Stimulated activated CD4-positive, alpha-beta T cell treated with anti-CD3 and anti-CD28 coated beads, Interleukin-2, amount 100 ng/mL, for 24 hours (primary cell): ENCODE measurements around the gene TMPRSS3.

Experiments
- DNase-seq, 2 donors: peaks; one replicate each; pipeline ENCODE4 v3.0.0-alpha.2; 2020

TMPRSS3 gene

DNA sequence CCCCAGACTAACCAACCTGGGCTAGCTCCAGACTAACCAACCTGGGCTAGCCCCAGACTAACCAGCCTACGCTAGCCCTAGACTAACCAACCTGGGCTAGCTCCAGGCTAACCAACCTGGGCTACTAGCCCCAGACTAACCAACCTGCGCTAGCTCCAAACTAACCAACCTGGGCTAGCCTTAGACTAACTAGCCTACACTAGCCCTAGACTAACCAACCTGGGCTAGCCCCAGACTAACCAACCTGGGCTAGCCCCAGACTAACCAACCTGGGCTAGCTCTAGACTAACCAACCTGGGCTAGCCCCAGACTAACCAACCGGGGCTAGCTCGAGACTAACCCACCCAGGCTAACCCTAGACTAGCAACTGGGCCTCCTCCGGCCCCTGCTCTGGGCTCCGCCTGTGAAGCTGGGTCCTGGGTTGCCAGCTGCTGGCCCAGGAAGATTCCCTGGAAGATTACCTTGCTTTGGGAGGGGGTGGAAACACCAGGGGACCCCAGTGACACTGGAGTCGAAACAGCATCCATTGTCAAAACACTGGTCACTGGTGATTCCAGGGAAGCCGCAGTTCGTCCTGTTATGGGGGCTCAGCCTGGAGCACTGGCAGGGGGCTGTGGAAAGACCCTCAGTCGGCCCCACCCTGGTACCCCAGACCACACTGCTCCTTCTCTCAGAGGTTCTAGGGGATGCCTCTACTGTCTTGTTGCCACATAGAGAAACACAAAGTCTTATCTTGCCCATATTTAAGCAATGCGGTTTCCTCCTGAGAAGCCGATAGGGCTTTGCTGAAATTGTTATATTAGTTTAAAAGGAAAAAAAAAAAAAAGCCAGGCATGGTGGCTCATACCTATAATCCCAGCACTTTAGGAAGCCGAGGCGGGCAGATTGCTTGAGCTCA lies 46.2 kb downstream of the TMPRSS3 start:
- DNase-seq: no peak

DNA sequence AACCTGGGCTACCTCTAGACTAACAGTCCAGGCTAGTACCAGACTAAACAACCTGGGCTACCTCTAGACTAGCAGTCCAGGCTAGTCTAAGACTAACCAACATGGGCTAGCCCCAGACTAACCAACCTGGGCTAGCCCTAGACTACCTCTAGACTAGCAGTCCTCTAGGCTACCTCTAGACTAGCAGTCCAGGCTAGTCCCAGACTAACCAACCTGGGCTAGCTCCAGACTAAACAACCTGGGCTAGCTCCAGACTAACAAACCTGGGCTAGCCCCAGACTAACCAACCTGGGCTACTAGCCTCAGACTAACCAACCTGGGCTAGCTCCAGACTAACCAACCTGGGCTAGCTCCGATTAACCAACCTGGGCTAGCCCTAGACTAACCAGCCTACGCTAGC lies 47.1 kb downstream of the TMPRSS3 start:
- DNase-seq: no peak

DNA sequence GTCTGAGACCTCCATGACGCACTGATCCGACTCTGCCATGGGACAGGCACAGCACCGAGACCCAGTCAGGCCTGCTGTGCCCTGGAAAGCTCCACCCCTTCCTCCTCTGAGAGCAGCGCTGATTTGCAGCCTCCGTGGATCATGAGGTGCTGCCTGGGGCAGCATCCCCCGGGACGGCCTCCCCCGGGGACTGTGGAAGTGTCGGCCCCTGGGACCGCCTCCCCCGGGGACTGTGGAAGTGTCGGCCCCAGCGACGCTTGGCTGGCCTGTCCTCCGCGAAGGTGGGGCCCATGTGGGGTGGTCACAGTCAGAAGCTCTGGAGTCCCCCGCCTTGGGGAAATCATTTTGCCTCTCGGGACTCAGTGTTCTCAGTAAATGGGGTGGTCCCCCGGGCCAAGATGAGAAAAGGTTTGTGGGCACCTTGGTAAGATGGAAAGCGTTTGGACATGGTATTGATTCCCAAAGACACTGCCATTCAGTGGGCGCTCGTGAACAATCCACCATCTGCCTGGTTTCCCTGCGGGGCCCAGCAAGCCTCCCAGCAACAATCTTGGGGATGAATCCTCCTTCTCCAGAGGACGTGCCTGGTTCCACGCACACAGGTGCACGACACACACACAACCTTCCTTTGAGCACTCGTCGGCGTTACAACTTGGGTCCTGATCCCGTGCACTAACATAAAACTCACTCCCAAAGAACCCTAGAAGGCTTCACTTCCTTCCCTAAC lies 48.1 kb downstream of the TMPRSS3 start:
- DNase-seq: no peak

DNA sequence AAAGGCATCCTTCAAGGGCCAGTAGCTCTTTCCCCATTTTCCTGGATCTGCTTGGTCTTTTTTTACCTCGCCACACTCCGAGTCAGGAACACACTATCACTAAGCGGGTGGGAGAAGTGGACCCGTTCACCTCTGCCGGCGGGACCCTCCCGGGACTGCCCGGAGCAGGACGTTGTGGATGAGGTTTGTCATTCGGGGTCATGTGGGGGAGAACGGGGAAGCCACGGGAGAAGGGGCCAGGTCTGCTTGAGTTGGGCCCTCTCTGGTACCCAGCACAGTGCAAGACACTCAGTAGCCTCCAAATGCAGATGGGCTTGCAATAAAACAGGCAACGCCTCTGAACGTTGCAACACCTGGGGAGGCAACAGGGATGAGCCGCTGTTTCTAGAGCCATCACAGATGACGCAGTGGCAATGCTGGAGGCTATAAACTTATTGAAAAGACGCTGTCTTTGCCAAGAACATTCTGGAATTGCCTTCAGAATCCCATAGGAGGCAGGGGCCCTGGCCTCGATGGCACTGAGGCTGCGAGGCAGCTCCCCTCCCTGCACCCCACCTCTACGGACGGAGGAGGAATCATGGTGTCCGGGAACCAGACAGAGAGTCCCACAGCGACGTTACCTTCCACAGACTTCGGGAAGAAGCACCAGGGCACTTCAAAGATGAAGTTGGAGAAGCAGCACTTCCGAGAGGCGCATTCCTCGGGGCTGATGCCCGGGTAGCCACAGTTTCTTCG lies 48.8 kb downstream of the TMPRSS3 start:
- no peak for DNase-seq

DNA sequence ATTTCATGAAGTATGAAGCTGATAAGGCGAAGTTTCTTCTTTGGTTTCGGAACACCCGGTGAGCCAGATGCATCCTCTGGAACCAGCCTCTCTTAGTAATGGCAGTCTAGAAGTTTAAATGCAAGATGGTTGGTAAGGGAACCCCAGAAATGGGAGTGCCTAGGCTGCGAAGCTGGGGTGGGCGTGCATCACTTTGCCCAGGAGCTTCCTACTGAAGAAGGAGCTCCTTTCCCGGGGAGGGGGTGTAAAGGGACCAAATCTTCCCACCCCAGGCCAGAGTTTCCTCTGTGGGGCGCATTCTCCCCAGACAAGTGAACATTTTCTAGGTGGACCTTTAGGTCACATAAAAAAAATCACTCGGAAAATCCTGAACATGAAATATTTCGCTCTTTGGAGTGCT lies 49.4 kb downstream of the TMPRSS3 start:
- no peak for DNase-seq

DNA sequence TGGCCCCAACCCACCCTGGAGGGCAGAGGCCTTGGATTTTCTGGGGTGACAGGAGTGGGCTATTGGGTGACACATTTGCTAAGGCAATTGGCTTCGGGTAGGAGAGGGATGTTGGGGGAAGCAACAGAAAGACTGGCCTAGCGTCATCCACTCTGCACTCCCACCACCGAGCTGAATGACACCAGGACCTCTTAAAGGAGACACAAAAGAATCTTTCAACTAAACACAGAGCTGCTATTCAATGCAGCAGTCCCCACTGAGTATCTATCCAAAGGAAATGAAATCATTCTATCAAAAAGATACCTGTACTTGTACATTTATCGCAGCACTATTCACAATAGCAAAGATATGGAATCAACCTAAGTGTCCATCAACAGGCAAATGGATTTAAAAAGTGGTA lies 51.2 kb downstream of the TMPRSS3 start:
- DNase-seq: no peak

DNA sequence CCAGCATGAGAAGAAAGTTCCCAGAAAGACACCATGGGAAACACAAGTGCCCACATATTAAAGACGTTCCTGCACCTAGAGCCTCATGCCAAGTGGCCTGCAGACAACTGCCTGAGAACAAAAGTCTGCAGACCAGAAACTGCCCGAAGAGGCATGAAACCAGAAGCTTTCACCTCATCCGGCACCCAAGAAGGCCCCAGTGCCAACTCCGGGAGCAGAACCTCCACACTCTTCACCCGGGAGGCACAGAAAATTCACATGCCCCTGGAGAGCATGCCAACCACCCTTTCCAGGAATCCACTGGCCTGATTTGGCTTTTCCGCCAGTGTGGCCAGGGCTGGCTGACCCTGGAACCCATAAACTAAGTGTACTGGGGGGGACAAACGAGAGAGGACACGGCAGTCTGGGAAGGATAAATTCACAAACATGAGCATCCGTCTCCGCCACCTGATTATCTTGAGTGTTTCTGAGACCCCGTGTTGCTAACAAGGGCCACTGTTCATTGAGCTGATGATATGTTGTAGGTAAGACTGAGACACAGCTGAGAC lies 51.8 kb downstream of the TMPRSS3 start:
- no peak for DNase-seq

DNA sequence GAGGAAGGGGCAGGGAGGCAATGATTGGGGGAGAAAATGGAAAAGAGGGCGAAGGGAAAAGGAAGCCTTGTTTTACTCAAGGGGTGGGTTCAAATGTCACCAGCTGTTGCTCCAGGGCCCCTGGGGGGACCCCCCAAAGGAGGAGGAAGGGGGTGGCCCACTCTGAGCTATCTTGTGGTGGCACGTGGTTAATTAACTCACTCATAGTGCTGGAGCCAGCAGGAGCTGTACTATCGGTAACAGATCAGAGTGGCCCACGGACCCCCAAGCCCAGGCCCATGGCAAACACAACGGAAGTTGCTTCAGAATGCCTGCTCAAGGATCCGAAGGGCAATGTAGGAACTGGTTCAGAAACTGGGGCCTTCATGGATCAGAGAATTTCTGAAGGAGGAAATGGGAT lies 52.3 kb downstream of the TMPRSS3 start:
- no peak for DNase-seq

DNA sequence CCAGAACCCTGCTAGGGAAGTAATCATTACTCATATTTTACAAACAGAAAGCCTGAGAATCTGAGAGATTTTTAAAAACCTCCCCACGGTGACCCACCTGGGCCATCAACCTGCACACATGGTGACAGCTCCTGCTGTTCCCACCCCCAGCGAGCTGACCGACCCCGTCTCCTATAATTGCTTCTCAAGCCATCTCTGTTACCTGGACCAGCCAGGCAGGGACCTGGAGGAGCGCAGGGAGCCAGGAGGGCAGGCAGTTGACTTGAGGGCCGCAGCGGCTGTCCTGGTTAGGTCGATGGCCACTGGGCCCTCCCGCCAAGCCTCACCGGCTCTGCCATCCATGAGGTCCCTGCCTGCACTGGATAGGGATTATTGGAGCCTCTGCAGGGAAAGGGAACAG lies 52.8 kb downstream of the TMPRSS3 start:
- DNase-seq: no peak

DNA sequence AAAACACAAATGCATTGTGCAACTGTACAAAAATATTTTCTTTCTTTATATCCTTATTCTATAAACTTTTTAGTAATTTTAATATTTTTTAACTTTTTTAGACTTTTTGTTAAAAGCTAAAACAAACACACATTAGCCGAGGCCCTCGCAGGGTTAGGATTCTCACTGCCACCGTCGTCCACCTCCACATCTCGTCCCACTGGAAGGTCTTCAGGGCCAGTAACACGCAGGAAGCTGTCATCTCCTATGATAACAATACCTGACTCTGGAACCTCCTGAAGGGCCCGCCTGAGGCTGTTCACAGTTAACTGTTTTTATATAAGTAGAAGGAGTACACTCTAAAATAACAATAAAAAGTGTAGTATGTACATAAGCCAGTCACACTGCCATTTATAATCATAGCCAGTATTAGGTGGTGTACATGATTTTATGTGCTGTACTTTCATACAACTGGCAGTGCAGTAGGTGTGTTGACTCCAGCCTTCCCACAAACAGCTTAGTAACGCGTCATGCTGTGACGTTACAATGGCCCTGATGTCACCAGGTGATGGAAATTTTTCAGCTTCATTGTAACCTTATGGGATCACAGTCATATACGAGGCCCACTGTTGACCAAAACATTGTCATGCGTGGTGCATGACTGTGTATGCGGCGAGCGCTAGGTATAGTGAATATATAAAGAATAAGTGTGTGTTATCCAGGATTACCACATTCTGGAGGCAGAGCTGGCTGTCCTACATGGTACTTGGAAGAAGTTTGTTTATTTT lies 53.9 kb downstream of the TMPRSS3 start:
- no peak for DNase-seq

DNA sequence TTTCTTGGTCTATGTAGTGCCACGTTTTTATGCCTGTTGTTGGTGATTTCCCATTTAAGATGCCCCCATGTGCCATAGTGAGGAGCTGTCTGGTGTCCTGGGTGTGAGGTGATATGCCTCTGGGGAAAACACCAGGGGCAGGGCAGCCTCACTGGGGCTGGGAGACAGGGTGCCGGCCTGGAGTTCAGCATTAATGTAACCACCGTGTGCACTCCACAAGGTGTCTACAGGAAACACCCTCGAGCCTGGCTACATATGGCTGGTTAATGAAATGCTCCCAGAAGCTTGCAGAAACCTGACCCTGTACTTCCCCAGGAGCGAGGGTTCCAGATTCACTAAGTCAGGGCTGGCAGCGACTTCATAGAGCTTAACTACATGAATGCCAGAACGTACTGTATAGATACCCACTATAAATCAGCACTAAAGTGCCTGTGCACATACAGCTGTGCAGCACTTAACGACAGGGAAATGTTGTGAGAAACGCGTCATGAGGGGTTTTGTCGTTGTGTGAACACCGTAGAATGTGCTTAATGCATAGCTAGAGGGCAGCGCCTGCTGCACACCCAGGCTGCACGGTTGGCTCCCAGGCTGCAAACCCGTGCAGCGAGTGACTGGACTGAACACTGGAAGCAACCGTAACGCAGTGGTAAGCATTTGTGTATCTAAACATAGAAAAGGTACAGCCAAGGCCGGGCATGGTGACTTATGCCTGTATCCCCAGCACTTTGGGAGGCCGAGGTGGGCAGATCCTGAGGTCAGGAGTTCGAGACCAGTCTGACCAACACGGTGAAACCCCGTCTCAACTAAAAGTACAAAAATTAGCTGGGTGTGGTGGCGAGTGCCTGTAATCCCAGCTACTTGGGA lies 55.4 kb downstream of the TMPRSS3 start:
- DNase-seq: no peak

DNA sequence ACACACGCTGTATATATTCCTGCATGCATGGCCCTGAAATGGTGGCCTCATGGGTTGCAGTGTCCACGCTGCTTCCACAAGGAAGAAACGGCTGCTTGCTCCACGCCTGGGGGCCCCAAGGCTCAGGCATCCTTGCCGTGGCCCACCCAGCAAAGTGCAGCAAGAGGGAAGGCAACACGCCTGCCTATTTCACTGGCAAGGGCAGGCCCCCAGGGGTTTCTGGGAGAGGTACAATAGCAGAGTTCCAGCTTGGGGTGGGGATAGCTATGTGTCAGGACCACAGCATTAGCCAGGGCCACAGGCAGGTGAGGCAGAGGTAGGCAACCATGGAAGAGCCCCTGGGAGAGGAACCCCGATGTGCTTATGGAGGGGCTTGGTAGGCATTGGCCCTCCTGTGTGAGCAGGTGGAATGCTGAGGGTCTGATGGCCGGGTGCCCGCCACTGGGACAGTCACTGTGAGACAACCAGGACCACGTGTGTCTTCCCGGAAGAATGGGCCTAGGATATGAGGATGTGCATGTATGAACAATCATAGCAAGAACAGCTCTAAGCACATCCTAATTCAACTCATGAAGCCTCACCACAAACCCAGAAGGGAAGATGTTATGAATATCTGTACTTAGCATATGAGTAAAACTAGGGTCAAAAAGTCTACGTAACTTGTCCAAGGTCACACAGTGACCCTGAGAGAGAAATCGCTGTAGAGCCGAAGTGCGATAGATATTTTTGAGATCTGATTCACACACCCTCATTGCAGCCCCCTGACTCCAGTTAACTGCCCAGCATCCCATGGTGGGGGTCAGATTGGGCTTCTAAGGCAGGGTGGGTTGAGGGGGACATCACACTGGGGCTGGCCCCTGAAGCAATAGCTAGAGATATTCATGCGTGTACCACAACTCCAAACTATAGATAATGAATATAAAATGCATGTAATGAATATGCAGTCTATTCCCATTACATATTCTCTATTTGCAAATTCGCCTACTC lies 56.8 kb downstream of the TMPRSS3 start:
- DNase-seq: no peak

DNA sequence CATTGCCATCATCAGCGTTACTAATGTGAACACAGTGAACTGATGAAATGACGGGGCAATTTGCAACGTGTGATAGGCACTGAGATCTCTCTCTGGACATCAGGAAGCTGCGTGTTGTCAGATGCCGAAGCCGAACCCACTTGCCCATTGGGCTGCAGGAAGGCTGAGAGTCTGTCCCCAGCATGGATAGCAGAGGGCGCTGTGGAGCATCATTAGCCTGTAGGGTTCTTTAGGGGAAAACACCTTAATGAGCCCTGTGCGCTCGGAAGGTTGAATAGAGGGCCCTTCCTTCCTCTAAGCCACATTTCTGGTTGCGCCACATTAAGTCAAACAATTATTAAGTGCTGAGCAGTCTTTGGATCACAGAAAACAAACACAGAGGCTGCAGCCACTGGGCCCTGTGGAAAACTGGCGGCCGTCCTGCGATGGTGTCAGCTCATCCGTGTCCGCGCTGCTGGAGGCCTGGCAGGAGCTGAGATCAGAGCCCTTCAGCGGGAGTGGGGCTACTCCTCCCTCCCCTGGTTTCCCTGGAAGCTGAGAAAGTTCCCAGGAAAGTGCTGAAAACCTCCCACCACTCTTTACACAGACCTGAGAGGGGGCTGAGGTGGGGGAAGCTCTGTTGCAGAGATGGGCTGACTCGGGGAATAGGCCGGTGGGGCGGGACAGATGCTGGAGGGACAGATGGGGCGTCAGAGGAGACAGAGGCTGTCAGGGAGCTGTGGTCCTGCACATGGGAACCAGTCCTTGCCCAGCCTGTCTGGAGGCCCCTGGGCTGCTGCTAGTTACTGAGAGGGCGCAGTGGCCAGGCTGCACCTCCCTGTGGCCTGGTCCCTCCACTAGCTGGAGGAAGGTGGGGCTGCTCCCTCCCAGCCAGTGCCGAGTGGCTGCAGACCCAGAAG lies 57.8 kb downstream of the TMPRSS3 start:
- peak; percentile 87 to 88 for DNase-seq

DNA sequence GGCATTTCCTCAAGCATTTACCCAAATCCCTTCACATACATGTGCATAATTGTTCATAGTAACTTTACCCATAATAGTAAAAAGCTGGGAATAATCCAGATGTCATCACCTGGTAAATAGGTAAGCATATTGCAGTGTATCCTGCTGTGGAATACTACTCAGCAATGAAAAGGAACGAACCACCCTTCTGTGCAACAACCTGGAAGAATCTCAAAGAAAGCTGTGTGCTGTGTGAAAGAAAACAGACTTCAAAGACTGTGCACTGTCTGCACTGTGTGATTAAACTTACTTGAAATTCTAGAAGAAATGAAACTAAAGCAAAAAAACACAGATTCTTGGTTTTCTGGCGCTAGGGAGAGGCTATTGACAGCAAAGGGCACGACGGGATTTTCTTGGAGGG lies 58.6 kb downstream of the TMPRSS3 start:
- DNase-seq: no peak

DNA sequence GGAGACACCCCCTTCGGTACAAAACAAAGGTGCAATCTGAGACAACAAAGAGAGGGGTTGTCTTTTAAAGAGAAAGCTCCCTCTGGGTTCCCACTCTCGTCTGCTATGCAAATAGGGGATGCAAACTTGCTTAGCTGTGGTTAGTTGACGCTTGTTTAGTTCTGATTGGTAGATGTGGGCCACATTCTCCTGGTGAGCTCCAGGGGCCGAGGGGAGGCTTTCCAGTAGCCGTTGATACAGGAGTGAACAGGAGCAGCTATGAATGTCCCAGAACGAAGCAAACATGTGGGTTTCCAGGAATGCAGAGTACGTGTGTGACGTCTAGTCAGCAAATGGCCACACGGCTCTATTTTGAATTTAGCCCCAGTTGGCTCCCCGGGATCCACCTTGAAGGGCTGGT lies 59.8 kb downstream of the TMPRSS3 start:
- DNase-seq: no peak

DNA sequence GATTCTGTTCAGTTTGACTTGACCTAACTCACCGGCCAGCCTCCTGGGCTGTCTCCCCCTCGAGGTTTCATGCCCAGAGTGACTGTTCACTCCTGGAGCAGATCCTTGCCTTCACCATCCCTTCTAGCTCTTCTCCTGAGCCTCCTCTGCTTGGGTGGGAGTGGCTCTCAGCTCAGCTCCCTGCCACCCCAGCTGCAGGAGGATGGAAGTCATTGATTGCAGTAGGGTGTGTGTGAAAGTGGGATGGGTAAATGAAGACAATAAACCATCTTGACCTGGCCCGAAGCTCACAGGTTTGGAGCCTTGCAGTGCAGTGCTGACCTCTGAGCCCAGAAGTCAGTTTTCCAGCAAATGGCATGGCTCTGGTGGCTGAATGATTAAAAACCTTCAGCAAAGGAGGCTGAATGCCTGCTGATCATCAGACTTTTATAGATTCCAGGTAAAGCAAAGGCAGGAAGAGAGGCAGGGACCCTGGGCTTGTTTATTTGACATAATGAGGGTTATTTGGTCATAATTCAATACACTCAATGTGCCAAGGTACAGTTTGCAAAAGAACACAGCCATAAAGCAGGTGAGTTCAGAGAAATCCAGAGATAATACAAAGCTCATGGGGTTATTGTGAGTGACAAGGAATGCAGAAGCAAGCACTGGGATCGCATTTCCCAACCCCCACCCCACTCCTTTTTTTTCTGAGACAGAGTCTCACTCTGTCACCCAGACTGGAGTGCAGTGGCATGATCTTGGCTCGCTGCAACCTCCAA lies 63.1 kb downstream of the TMPRSS3 start:
- DNase-seq: no peak

DNA sequence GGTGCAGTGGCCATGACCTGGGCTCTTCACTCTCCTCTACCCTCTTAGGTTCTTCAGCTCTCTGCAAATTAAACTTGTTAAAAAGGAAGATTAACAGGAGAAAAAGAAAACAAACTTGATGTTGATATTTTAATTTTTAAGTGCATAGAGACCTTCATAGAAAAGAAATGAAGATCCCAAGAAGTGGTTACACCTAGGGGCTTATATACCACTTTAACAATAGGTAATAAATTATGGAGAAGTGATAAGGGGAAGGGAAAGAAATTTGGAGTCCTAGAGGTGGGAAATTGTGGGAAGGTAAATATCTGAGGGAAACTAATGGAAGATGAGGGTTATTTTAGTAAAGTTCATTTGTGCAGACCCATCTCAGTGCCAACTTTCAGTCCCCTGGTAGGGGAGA lies 64.2 kb downstream of the TMPRSS3 start:
- no peak for DNase-seq
